Measurements from ENCODE around the gene CLDN12.
"Not testable (repeated sequence)": the region's sequence is repeated elsewhere in the genome, so short reads cannot be mapped to it uniquely, and the experiment has no call there.

The CLDN12 gene

DNA sequence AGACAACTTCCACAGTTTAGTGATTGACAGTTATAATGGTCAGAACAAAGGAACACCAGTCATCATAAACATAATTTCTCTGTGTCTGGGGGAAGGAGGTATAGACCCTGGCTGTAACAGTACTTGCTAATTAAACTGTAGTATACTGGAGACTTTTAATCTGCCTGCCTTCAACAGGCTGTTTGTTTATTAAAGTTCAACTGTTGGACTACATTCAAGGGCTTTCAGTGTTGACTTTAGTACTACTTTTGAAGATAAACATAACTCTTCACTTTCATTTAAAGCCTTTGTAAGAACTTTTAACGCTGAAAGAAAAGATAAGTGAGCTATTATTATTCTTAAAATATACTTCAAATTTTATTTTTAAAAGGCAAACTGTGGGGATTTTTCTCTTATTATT lies 50.7 kb downstream of the CLDN12 start:
- TF ChIP-seq, protein P1, sequence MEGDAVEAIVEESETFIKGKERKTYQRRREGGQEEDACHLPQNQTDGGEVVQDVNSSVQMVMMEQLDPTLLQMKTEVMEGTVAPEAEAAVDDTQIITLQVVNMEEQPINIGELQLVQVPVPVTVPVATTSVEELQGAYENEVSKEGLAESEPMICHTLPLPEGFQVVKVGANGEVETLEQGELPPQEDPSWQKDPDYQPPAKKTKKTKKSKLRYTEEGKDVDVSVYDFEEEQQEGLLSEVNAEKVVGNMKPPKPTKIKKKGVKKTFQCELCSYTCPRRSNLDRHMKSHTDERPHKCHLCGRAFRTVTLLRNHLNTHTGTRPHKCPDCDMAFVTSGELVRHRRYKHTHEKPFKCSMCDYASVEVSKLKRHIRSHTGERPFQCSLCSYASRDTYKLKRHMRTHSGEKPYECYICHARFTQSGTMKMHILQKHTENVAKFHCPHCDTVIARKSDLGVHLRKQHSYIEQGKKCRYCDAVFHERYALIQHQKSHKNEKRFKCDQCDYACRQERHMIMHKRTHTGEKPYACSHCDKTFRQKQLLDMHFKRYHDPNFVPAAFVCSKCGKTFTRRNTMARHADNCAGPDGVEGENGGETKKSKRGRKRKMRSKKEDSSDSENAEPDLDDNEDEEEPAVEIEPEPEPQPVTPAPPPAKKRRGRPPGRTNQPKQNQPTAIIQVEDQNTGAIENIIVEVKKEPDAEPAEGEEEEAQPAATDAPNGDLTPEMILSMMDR (IDR thresholded peaks at IDR 0.05; ENCODE audit: borderline replicate concordance, insufficient read depth, low read depth, low read length) = no peak
- no peak overlapping the region for H3K4me3 ChIP-seq (ENCODE audit: low read depth, low read length)

DNA sequence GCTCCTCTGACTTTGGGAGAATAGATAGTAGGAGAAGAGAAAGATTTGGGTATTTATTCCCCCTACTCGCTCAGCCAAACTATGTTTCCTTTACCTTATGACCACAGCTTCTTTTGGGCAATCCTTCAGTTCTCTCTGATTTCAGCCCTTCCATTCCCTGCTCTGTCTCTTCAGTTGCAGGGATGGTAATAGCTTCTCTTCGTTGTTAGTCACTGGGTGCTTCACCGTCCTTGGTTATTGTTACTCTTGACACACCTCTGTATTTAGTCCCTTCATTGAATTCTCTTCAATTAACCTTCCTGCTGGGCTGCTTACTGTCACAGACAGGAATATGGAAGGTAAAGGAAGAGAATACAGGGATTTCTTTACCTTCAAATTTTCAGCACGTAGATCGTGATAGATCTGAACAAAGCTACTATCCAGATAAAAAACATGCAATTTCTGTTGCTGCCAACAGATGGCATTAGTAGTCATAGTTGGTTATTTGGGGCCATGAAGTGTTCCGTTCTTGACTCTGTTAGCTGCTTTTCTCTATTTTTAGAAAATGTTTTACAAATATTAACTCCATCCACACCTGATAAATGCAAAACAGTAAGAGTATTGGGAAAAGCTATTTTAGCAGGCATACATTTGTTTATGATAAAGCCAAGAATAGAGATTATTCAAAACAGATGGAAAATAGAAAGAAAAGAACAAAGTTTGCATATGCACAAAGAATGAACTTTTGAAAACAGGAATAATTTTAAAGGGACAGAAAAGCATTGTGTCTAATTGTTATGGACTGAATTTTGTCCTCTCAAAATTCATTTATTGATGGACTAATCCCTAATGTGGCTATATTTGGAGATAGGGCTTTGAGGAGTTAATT lies 52.1 kb downstream of the CLDN12 start:
- TF ChIP-seq, protein P1 (IDR thresholded peaks at IDR 0.05; ENCODE audit: borderline replicate concordance, insufficient read depth, low read depth, low read length) = peak; percentile 62; the same call in 1 of the 2 replicates
- H3K4me3 ChIP-seq (ENCODE audit: low read depth, low read length) = no peak overlapping the region

DNA sequence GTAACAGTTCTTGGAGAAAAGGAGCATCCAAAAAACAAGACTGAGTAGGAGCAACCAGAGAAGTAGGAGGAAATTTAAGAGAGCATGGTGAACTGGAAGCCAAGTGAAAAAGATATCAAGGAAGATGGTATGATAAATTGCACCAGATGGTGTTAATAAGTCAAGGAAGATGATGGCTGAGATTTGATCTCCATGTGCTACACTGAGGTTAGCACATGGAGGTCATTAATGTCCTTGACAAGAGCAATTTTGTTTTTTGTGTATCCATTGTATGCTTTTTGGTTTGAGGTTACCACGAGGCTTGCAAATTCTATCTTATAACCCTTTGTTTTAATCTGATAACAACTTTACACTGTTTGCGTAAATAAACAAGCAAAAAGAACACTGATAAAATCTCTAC lies 54.8 kb downstream of the CLDN12 start:
- TF ChIP-seq, protein P1 (IDR thresholded peaks at IDR 0.05; ENCODE audit: borderline replicate concordance, insufficient read depth, low read depth, low read length) = no peak
- H3K4me3 ChIP-seq (ENCODE audit: low read depth, low read length) = no peak overlapping the region

DNA sequence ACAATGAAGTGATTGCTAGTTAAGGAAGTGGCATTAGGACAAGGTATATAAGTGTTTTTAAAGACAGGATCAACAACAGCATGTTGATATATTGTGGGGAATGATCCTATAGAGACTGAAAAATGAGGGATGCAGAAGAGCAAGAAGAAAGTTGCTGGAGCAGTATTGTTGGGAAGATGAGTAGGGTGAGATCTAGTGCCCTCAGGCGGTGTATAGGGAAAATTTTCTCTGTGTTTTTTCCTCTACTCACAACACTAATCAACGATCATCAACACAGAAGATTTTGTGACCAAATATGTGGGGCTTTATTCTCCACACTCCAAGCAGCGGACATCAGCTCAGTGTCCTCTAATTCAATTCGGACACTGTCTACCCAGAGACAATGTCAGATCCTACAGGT lies 56.6 kb downstream of the CLDN12 start:
- TF ChIP-seq, protein P1 (IDR thresholded peaks at IDR 0.05; ENCODE audit: borderline replicate concordance, insufficient read depth, low read depth, low read length) = no peak
- H3K4me3 ChIP-seq (ENCODE audit: low read depth, low read length) = no peak overlapping the region

DNA sequence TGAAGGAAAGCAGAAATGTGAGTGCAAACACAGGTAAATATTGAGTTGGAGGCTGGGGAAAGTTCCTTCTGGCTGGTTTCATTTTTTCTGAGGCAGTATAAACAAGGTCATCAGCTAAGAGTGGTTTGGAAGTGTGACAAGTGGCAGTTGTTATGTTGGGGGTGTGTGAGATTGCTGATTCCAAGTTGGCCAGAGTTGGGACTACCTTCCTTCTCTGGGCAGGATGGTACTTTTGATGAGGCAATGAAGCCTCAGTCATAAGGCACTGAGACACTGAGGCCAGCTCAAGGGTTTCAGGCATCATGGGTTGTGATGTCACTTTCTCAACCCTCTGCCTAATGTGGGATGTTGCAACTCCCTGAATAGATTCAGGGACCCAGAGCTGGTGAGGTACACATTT lies 58.0 kb downstream of the CLDN12 start:
- TF ChIP-seq, protein P1 (IDR thresholded peaks at IDR 0.05; ENCODE audit: borderline replicate concordance, insufficient read depth, low read depth, low read length) = no peak
- no peak overlapping the region for H3K4me3 ChIP-seq (ENCODE audit: low read depth, low read length)

DNA sequence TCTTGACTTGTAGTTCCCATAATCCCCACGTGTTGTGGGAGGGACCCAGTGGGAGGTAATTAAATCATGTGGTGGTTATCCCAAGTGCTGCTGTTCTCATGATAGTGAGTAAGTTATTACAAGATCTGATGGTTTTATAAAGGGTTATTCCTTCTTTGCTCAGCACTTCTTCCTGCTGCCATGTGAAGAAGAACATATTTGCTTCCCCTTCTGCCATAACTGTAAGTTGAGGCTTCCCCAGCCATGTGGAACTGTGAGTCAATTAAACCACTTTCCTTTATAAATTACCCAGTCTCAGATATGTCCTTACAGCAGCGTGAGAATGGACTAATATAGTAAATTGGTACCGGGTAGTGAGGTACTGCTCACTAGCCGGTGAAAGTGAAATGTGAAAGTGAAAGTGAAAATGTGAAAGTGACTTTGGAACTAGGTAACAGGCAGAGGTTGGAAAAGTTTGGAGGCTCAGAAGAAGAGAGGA lies 59.9 kb downstream of the CLDN12 start:
- not testable (repeated sequence) for H3K4me3 ChIP-seq (ENCODE audit: low read depth, low read length)

Data from GM12875 (cell line).